IPS-15b (cell line): ENCODE results near the gene GPATCH3.
"Not testable (repeated sequence)": the region's sequence is repeated elsewhere in the genome, so short reads cannot be mapped to it uniquely, and the experiment has no call there.

Experiments used
- H3K27me3 ChIP-seq: one replicate; pipeline ENCODE4 v1.6.1; 2013; ENCODE audit warnings: low read length; ENCODE audit not compliant: control insufficient read depth, insufficient read depth
- H3K36me3 ChIP-seq: one replicate; pipeline ENCODE4 v1.6.1; 2013; ENCODE audit warnings: low read length; ENCODE audit not compliant: control insufficient read depth, insufficient read depth
- H3K4me1 ChIP-seq: one replicate; pipeline ENCODE4 v1.6.1; 2013; ENCODE audit warnings: mild to moderate bottlenecking, low read length; ENCODE audit not compliant: control insufficient read depth, insufficient read depth
- H3K4me3 ChIP-seq: one replicate; pipeline ENCODE4 v1.5.1; 2013; ENCODE audit warnings: low read depth, low read length
- H3K9ac ChIP-seq: one replicate; pipeline ENCODE4 v1.6.1; 2013; ENCODE audit warnings: low read depth, mild to moderate bottlenecking, low read length
- H3K9me3 ChIP-seq: one replicate; pipeline ENCODE4 v1.6.1; 2013; ENCODE audit warnings: mild to moderate bottlenecking, low read length; ENCODE audit not compliant: control insufficient read depth, insufficient read depth

The GPATCH3 gene, protein sequence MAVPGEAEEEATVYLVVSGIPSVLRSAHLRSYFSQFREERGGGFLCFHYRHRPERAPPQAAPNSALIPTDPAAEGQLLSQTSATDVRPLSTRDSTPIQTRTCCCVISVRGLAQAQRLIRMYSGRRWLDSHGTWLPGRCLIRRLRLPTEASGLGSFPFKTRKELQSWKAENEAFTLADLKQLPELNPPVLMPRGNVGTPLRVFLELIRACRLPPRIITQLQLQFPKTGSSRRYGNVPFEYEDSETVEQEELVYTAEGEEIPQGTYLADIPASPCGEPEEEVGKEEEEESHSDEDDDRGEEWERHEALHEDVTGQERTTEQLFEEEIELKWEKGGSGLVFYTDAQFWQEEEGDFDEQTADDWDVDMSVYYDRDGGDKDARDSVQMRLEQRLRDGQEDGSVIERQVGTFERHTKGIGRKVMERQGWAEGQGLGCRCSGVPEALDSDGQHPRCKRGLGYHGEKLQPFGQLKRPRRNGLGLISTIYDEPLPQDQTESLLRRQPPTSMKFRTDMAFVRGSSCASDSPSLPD

DNA sequence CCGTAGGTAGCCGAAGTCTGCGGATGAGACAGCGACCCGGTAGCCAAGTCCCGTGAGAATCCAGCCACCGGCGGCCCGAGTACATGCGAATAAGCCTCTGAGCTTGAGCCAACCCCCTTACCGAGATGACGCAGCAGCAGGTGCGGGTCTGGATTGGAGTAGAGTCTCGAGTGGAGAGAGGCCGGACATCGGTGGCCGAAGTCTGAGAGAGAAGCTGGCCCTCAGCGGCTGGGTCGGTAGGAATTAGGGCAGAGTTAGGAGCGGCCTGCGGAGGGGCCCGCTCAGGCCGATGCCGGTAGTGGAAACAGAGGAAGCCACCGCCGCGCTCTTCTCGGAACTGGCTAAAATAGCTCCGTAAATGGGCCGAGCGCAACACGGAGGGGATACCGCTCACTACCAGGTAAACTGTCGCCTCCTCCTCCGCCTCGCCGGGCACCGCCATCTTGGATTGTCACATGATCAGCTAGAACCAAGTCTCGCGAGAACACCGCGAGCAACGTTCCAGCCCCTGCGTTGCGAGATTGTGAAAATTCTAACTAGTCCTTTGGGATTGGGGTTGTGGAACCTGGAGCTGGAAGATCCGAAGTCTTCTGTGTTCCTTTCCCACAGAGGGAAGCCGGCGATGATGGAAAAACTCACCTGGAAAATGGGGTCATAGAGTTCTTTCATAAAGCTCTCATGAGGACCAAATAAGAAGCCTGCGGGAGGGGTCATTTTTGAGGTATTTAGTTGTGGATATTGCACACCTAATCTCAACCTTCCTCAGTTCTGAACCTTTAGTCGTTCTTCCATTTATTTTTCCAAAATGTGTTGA, at the start of gene GPATCH3:
TSS of gene GPATCH3 (minus strand) at position 467 of the 814 bp plus-strand sequence. CDS start at position 442, 25 bp downstream.
- H3K9ac ChIP-seq: peak within 1 kb of the TSS; percentile 75
- H3K36me3 ChIP-seq: no peaks in the 10 kb centered on the region
- H3K4me1 ChIP-seq: peaks cover 3% of the 10 kb centered on the region
- no peaks in the 10 kb centered on the region for H3K9me3 ChIP-seq
- peak within 1 kb of the TSS; percentile 78 for H3K4me3 ChIP-seq
- no peaks in the 10 kb centered on the region for H3K27me3 ChIP-seq

DNA sequence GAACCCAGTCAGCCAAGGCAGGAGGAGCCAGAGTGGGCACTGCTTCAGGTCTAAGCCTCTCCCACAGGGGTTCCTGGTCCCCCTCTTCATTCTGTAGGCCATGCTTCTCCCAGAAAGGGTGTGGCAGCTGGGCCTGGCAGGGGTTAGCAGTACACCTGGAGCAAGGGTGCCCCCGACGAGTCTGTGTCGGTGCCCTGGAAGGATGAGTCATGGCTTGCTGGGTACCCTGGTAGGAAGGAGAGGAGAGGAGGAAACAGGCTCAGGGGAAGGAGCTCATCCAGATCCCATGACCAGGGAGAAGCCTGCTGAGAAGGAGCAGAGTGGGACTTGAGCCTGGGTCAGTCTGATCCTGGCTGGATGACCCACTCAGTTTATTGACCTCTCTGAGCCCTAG, 49.7 kb upstream of the GPATCH3 start:
- H3K4me1 ChIP-seq: no peaks in the 10 kb centered on the region
- H3K27me3 ChIP-seq: no peaks in the 10 kb centered on the region
- peaks cover 32% of the 10 kb centered on the region for H3K36me3 ChIP-seq
- no peak overlapping the region for H3K9ac ChIP-seq
- no peaks in the 10 kb centered on the region for H3K9me3 ChIP-seq
- no peak overlapping the region for H3K4me3 ChIP-seq

DNA sequence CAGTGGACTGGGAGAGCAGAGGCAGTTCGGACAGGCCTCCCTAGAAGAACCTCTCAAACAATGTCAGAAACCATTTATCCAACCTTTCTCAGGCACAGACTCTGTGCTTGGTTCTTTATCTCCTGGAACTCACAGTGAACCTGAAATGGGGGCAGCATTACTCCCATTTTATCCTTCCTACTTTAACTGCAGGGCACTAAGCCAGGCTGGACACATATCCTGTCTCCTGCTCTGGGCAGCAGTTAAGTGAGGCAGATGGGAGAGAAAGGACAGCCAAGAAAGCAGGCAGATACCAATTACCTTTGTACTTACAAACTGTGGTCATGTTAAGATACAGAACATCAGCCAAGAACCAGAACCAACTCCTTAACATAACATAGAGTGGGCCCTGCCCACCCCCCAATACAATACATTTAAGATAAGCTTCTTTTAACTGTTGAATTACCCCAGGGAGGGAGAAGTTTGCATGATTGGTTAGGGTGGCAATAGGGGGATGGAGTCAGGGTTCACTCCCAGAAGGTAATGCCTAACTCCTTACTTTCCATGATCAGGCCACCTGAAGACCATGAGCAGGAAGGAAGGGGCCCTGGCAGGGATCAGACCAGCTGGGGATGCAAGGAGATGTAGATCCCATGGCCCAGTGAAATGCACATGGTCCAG, 49.1 kb upstream of the GPATCH3 start:
- peaks cover 33% of the 10 kb centered on the region for H3K36me3 ChIP-seq
- no peak overlapping the region for H3K4me3 ChIP-seq
- no peaks in the 10 kb centered on the region for H3K4me1 ChIP-seq
- H3K9me3 ChIP-seq: no peaks in the 10 kb centered on the region
- no peak overlapping the region for H3K9ac ChIP-seq
- H3K27me3 ChIP-seq: no peaks in the 10 kb centered on the region

DNA sequence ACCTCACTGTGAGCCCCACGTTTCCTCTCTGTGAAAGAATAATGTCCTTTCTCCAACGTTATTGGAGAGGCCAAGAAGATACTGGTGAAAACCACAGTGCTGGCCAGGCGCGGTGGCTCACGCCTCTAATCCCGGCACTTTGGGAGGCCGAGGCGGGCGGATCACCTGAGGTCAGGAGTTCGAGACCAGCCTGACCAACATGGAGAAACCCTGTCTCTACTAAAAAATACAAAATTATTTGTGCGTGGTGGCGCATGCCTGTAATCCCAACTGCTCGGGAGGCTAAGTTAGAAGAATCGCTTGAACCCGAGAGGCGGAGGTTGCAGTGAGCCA, 48.4 kb upstream of the GPATCH3 start:
- not testable (repeated sequence) for H3K4me3 ChIP-seq, H3K27me3 ChIP-seq, H3K4me1 ChIP-seq, H3K9me3 ChIP-seq, H3K9ac ChIP-seq
- H3K36me3 ChIP-seq: peaks cover 37% of the 10 kb centered on the region

DNA sequence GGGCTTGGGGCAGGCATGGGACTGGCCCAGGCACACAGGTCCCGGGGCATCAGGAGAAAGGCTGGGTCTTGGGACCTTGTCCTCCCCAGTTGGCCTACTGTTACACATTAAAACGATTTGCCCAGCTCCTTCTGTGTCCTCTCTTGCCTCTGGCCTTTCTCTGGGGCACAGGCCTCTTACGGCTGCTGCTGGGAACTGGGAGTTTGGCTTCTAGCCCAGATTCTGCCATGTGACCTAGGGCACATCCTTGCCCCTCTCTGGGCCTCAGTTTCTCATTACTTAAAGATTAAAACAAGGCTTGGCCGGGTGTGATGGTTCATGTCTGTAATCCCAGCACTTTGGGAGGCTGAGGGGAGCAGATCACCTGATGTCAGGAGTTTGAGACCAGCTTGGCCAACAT, 46.0 kb upstream of the GPATCH3 start:
- Histone ChIP-seq H3K27me3 (no peaks in the 10 kb centered on the region), H3K36me3 (peaks cover 49% of the 10 kb centered on the region), H3K4me3 (no peak overlapping the region), H3K4me1 (no peaks in the 10 kb centered on the region), H3K9ac (no peak overlapping the region), H3K9me3 (no peaks in the 10 kb centered on the region)

DNA sequence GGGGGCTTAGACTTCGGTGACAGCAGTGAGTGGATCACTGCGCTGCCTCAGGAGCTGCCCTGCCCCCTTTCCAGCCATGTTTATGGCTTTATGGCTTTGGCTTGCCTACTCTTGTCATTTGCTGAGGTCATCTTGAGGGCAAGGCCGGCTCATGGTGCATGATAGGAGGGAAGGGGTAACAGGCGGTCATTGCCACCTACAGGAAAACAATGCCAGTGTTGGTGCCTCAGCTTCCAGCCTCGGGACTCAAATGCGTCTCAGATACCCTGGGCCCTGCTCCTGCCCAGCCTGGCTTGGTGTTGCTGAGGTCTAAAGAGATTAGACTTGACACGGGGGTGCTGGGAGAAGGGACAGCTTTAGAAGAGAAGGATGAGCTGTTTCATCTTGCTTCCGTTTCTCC, 45.5 kb upstream of the GPATCH3 start:
- peaks cover 51% of the 10 kb centered on the region for H3K36me3 ChIP-seq
- no peak overlapping the region for H3K4me3 ChIP-seq
- H3K27me3 ChIP-seq: no peaks in the 10 kb centered on the region
- no peak overlapping the region for H3K9ac ChIP-seq
- H3K4me1 ChIP-seq: no peaks in the 10 kb centered on the region
- H3K9me3 ChIP-seq: no peaks in the 10 kb centered on the region

DNA sequence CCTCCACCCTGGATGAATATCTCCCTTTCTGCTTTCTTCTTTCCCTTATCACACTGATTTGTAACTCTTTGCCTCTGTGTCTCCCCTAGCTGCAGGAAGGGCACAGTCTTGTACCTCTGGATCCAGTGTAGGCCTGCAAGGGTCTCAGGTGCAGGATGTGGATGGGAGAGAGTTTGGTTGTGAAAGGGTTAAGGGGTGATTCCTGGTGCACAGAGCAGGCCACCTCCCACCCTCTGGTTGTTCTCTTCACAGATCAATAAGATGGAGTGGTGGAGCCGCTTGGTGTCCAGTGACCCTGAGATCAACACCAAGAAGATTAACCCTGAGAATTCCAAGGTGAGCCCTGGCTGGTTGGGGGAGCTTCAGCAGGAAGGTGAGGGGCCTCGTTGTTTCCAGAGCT, 44.9 kb upstream of the GPATCH3 start:
- no peaks in the 10 kb centered on the region for H3K4me1 ChIP-seq
- peaks cover 49% of the 10 kb centered on the region for H3K36me3 ChIP-seq
- no peaks in the 10 kb centered on the region for H3K27me3 ChIP-seq
- no peak overlapping the region for H3K9ac ChIP-seq
- no peaks in the 10 kb centered on the region for H3K9me3 ChIP-seq
- no peak overlapping the region for H3K4me3 ChIP-seq

DNA sequence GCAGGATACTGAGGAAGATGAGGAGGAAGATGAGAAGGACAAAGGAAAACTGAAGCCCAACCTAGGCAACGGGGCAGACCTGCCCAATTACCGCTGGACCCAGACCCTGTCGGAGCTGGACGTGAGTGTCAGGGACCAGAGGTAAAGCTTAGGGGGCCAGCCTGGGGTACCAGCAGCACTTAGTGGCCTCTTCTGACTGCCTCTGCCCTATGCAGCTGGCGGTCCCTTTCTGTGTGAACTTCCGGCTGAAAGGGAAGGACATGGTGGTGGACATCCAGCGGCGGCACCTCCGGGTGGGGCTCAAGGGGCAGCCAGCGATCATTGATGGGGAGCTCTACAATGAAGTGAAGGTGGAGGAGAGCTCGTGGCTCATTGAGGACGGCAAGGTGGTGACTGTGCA, 42.4 kb upstream of the GPATCH3 start:
- Histone ChIP-seq H3K4me1 (no peaks in the 10 kb centered on the region), H3K9ac (no peak overlapping the region), H3K9me3 (no peaks in the 10 kb centered on the region), H3K36me3 (peaks cover 47% of the 10 kb centered on the region), H3K4me3 (no peak overlapping the region), H3K27me3 (no peaks in the 10 kb centered on the region)

DNA sequence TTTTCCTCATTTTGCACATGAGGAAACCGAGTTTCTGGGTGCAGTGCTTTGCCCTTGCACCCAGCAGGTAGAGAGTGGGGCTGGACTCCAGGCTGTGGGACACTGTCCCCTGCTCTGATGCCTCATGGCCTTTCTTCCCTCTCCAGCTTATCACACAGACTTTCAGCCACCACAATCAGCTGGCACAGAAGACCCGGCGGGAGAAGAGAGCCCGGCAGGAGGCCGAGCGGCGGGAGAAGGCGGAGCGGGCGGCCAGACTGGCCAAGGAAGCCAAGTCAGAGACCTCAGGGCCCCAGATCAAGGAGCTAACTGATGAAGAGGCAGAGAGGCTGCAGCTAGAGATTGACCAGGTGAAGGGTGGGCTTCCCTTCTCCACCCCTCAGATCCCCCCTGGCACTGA, 41.0 kb upstream of the GPATCH3 start:
- H3K36me3 ChIP-seq: peaks cover 43% of the 10 kb centered on the region
- no peaks in the 10 kb centered on the region for H3K9me3 ChIP-seq
- no peaks in the 10 kb centered on the region for H3K27me3 ChIP-seq
- H3K9ac ChIP-seq: no peak overlapping the region
- H3K4me1 ChIP-seq: no peaks in the 10 kb centered on the region
- no peak overlapping the region for H3K4me3 ChIP-seq

DNA sequence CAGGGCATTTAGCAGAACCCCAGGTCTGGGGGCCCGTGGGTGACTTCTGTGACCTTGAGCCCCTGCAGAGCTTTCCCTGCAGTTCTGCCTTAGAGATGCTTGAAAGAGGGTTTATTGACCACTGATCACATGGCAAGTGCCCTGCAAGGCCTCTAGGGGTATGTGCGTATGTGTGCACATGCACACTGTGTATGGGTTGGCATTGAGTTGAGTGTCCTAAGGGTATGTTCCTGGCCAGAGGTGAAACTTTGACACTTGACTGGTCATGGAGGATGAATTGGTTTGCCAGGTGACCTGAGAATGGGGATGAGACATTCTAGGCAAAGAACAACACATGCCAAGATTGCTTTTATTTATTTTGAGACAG, 38.4 kb upstream of the GPATCH3 start:
- Histone ChIP-seq H3K4me1 (no peaks in the 10 kb centered on the region), H3K36me3 (peaks cover 33% of the 10 kb centered on the region), H3K4me3 (no peak overlapping the region), H3K9ac (no peak overlapping the region), H3K9me3 (no peaks in the 10 kb centered on the region), H3K27me3 (no peaks in the 10 kb centered on the region)

DNA sequence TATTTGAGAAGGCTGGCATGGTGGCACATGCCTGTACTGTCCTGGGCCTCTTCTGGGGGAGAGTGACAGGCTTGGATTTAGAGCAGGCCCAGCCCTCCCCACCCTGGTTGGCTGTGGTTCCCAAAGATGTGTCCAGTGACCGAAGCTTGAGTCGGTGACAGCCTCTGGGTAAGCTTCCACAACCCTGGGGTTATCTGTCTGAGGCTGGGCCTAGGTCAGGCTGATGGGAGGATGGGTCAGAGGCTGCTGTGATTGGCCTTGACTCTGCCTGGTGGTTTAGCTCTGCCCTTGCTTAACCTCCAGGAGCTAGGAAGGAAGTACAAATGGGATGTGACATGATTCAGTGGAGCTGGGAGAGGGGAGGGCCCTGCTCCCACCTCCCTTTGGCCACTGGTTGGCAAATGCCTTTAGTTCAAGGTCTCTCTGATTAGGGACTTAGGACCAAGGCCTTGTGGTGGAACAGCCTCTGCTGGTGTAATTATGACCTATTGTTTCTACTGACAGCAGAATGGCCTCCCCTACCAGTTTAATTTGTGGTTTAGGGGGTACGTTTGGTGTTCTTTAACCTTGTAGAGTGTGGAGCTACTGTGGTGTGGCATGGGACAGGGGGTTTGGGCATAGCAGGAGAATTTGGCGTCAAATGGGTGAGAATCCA, 37.9 kb upstream of the GPATCH3 start:
- H3K36me3 ChIP-seq: peaks cover 32% of the 10 kb centered on the region

More for the DNA sequence above, 37.9 kb upstream of the GPATCH3 start:
- Histone ChIP-seq H3K9ac (peak overlapping the region; percentile 24), H3K9me3 (no peaks in the 10 kb centered on the region), H3K27me3 (no peaks in the 10 kb centered on the region), H3K4me1 (no peaks in the 10 kb centered on the region), H3K4me3 (no peak overlapping the region)
